Tibial nerve (tissue), 4 donors: ENCODE results near the gene MAVS. TPM values are rescaled to one million over a fixed set of nuclear protein-coding genes. Genes with fewer than 3 reads are reported as not detected.
A peak's percentile ranks its signal among the peaks of the same experiment; 100 is the strongest.

ENCODE experiments used
- DNase-seq, 2 donors: peaks; one replicate each; pipeline ENCODE4 v3.0.0-alpha.2; 2019; ENCODE audit warnings: low spot score in 2 of 2
- H3K27ac ChIP-seq, 4 donors: fragments of 200-600 bp; sonication (generic) in 3 of 4; one replicate each; pipeline ENCODE4 v1.5.1; 2017 to 2019; ENCODE audit warnings: mild to moderate bottlenecking in 1 of 4
- H3K27me3 ChIP-seq, 2 donors: fragments of 200-600 bp; sonication (generic) in 1 of 2; one replicate each; pipeline versions ENCODE4 v1.5.1 to v1.6.0; 2017 to 2019
- H3K36me3 ChIP-seq, 3 donors: fragments of 200-600 bp; sonication (generic); one replicate each; pipeline ENCODE4 v1.5.1; 2018 to 2019
- H3K4me1 ChIP-seq, 4 donors: fragments of 200-600 bp; sonication (generic) in 3 of 4; one replicate each; pipeline ENCODE4 v1.5.1; 2017 to 2019
- H3K4me3 ChIP-seq, 4 donors: fragments of 200-600 bp; sonication (generic) in 3 of 4; one replicate each; pipeline ENCODE4 v1.5.1; 2017 to 2019; ENCODE audit warnings: mild to moderate bottlenecking in 1 of 4, moderate library complexity in 1 of 4
- H3K9me3 ChIP-seq, 4 donors: fragments of 200-600 bp; sonication (generic) in 3 of 4; one replicate each; pipeline ENCODE4 v1.5.1; 2017 to 2019
- EP300 ChIP-seq, 2 donors: sonication (generic); formaldehyde crosslinking; IDR thresholded peaks; one replicate each; pipeline ENCODE4 v1.6.1; 2017; ENCODE audit warnings: antibody characterized with exemption in 2 of 2, mild to moderate bottlenecking in 1 of 2
- POLR2A ChIP-seq, 2 donors: fragments of 450-650 bp; IDR thresholded peaks; one replicate each; pipeline ENCODE4 v1.6.1; 2017; ENCODE audit warnings: antibody characterized with exemption in 2 of 2, mild to moderate bottlenecking in 2 of 2, moderate library complexity in 2 of 2
- WGBS, 2 donors: methylation state at CpG; one replicate each; pipeline ENCODE4 v1.1.5; 2018; 5-methylcytosine and 5-hydroxymethylcytosine counted together
- total RNA-seq, 4 donors: library from RNA; depleted of rRNA; stranded (reverse); fragments of >200 nt; gene quantifications; one replicate each; pipeline ENCODE4 v1.1.0, GENCODE V29; 2016
- TF ChIP-seq, protein P1 (sequence below), 5 experiments: fragments of 200-600 bp in 3 of 5; fragments of 450-650 bp in 2 of 5; sonication (generic) in 3 of 5; IDR thresholded peaks; one replicate each; pipeline ENCODE4 v1.5.1; 2016 to 2019; ENCODE audit warnings: antibody characterized with exemption in 5 of 5, mild to moderate bottlenecking in 3 of 5, moderate library complexity in 2 of 5

MAVS gene
- total RNA-seq, 4 donors from 2014 or later = 34.5 to 49.8 (median 39.3) TPM

DNA sequence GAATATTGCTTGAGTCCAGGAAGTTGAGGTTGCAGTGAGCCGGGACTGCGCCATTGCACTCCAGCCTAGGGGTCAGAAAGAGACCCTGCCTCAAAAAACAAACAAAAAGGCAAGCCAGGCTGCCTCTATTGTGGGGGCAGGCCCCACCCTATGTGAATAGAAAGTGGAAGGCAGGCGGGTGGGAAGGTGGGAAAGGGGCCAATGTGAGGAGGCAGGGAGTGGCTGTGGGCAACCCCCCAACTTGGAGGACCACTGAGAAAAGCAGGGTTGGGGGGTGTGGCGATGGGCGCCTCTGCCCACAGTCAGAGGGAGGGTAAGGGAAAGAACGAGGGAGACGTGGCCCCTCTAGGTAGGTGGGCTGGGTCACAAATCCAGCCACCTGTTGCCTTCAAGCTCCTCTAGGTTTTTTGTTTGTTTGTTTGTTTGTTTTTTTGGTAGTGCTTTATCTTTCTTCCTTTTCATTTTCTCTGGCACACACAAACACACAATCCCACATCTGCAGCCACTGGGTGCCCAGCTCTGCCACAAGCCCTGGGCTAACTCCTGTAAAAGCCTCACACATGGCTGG lies 31.6 kb upstream of the MAVS start:
- Histone ChIP-seq H3K4me1 (peaks cover 3 to 49% (median 30%) of the 10 kb centered on the region in 4 donors), H3K9me3 (no peaks in the 10 kb centered on the region), H3K27me3 (no peaks in the 10 kb centered on the region), H3K36me3 (no peaks in the 10 kb centered on the region), H3K4me3 (no peak overlapping the region), H3K27ac (no peak overlapping the region)
- WGBS, 2 donors = 76 to 79% methylated on average over 7 of the region's 7 CpGs
- TF ChIP-seq, protein P1, sequence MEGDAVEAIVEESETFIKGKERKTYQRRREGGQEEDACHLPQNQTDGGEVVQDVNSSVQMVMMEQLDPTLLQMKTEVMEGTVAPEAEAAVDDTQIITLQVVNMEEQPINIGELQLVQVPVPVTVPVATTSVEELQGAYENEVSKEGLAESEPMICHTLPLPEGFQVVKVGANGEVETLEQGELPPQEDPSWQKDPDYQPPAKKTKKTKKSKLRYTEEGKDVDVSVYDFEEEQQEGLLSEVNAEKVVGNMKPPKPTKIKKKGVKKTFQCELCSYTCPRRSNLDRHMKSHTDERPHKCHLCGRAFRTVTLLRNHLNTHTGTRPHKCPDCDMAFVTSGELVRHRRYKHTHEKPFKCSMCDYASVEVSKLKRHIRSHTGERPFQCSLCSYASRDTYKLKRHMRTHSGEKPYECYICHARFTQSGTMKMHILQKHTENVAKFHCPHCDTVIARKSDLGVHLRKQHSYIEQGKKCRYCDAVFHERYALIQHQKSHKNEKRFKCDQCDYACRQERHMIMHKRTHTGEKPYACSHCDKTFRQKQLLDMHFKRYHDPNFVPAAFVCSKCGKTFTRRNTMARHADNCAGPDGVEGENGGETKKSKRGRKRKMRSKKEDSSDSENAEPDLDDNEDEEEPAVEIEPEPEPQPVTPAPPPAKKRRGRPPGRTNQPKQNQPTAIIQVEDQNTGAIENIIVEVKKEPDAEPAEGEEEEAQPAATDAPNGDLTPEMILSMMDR (IDR thresholded peaks at IDR 0.05) = no peak
- TF ChIP-seq POLR2A (IDR thresholded peaks at IDR 0.05) (no peak), EP300 (IDR thresholded peaks at IDR 0.05) (no peak)
- no peak for DNase-seq

DNA sequence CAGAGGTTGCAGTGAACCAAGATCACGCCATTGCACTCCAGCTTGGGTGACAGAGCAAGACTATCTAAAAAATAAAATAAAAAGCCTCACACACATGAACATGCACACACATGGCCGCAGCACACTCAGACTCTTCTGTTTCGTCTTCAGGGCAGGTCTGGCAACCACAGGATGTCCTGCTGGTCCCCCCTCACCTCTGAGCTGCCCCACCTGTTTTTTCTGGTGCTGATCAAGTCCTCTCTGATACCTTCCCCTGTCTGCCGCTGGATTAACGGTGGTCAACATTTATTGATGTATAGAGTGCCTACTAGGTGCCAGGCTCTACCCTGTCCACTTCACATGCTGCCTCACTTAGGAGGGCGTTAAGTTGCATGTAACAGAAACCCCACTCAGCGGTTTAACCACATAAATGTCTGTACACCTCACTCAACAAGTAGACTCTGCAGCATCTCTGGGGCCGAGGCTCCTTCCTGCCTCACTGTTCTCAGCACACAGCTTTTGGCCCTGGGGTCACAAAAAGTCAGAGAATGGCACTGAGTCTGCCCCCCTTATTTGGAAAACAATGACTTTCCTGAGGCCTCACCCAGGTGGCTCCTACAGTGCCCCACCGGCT lies 30.8 kb upstream of the MAVS start:
- 77 to 79% methylated on average over 9 of the region's 9 CpGs for WGBS, 2 donors
- Histone ChIP-seq H3K27ac (no peak overlapping the region), H3K4me3 (no peak overlapping the region), H3K4me1 (peaks cover 3 to 44% (median 27%) of the 10 kb centered on the region in 4 donors), H3K9me3 (no peaks in the 10 kb centered on the region), H3K36me3 (no peaks in the 10 kb centered on the region), H3K27me3 (no peaks in the 10 kb centered on the region)
- no peak for TF ChIP-seq POLR2A (IDR thresholded peaks at IDR 0.05)
- no peak for TF ChIP-seq EP300 (IDR thresholded peaks at IDR 0.05)
- TF ChIP-seq, protein P1 (IDR thresholded peaks at IDR 0.05) = no peak
- DNase-seq = no peak

DNA sequence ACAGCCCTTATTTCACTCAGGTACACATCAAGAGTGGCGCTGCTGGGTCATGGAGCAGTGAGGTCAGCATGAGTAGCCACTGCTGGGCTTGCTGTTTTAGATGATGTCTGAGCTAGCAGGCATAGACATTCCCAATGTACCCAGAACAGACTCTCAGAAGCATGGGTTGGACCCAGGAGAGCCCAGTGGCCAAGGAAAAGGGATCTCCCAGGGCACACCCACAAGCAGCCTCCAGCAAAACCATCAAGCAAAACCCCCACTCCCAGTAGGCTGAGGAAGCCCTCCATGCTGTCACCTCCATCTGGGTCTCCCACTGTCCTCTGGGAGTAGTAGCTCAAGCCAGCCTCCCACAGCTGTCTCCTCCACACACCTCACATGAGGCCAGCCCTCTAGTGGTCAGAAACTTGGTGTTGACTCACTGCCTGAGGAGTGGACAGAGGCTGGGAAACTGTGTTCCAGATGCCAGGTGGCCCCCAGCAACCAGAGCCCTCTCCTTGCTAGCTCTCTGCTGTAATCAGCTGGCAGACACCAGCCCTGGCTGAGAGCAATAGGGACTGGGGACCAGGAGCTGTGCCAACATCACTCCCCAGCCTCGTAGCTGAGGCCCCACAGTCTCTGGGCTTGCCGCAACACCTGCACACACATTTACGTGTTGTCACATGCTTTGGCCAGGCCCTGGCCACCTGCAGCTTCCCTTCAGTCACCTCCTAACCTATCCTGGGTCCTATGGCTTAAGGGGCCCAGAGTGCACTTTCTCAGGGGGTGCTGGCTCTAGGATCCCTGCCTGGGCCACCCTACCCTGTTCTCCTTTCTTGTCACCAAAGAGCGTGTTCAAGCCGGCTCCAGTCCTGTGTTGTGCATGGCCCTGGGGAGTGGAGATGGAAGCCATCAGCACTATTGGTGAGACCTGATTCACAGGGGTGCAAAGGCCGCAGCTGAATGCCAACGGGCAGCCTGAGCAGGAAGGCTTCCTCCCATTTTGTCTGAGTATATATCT lies 28.2 kb upstream of the MAVS start:
- H3K36me3 ChIP-seq = peaks cover 0 to 10% (median under 1%) of the 10 kb centered on the region in 3 donors
- WGBS, 2 donors = 88 to 93% methylated on average over 8 of the region's 8 CpGs
- no peaks in the 10 kb centered on the region for H3K9me3 ChIP-seq
- peak in 1 of 2 donors; percentile 79 for DNase-seq
- peaks cover 0 to 31% (median 19%) of the 10 kb centered on the region in 4 donors for H3K4me1 ChIP-seq
- H3K27ac ChIP-seq = peak overlapping the region; percentile 36 to 98 (median 94)
- no peak overlapping the region for H3K4me3 ChIP-seq
- H3K27me3 ChIP-seq = no peaks in the 10 kb centered on the region
- TF ChIP-seq, protein P1 (IDR thresholded peaks at IDR 0.05) = peak; percentile 30 to 75 (median 50)
- TF ChIP-seq EP300 (IDR thresholded peaks at IDR 0.05) = no peak

DNA sequence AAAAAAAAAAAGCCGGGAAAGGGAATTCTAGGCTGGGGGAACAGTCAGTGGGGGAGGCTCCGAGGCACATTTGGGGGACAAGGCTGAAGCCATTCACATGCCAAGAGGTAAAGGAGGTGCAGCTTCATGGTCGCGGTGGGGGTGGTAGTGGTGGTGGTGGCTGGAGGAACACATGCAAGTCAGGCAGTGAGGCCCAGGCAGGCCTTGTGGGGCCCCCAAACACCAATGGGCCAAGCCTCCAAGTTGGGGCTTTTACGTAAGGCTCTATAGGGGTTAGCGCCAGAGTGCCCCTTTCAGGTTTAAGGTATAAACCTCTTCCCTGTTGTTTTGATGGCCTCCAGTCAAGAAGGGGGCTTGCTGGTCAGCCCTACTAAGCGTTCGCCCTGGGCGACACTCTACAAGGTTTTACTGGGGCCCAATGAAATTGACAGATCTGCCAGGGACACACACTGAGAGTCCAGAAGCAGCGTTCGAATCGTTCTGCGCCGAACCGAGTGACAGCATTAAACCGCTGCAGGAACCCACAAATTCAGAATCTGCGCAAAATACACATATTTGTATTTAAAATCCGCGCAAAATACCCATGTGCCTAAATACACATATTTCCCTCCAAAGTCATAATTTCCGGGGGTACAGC lies 27.1 kb upstream of the MAVS start:
- TF ChIP-seq EP300 (IDR thresholded peaks at IDR 0.05) (no peak), POLR2A (IDR thresholded peaks at IDR 0.05) (no peak)
- TF ChIP-seq, protein P1 (IDR thresholded peaks at IDR 0.05) = no peak
- no peaks in the 10 kb centered on the region for H3K27me3 ChIP-seq
- H3K9me3 ChIP-seq = no peaks in the 10 kb centered on the region
- no peak for DNase-seq
- WGBS, 2 donors = 58 to 67% methylated on average over 20 of the region's 20 CpGs
- H3K36me3 ChIP-seq = peaks cover 0 to 21% (median 9%) of the 10 kb centered on the region in 3 donors
- H3K27ac ChIP-seq = peak overlapping the region; percentile 90 to 98 (median 98)
- H3K4me1 ChIP-seq = peaks cover 0 to 25% (median 17%) of the 10 kb centered on the region in 4 donors
- H3K4me3 ChIP-seq = peak overlapping the region; percentile 64 to 81 (median 68)
